ENCODE data around the gene ZDHHC14. TPM values are rescaled to one million over a fixed set of nuclear protein-coding genes. Genes with fewer than 3 reads are reported as not detected.

Gene ZDHHC14
- total RNA-seq, 1 experiment from 2014 or later: 1.7 TPM

DNA sequence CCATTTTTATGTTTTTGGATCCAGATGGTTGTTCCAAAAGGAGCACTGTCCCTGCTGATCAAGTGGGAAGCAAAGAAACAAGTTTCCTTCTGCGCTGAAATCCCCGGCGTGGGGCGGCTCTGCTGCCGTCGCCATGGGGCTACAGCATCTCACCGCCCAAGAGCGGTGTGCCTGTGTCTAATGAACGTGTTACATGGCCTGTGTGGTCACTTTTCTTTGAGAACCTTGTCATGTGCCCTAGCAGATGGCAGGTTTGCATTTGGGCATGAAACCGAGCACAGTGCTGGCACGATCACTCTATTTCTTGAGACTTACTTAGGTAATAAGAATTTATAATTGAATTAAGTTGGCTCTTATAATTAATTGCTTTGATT lies 51.9 kb downstream of the ZDHHC14 start:
- WGBS (ENCODE audit: extremely low coverage, insufficient read length, low lambda C conversion rate): no CpG with 5 or more reads among the region's 11 CpGs
- H2BK15ac ChIP-seq (ENCODE audit: low read depth, low read length): no peak overlapping the region
- H3K4me1 ChIP-seq (ENCODE audit: insufficient read depth, low read length): peaks cover 5% of the 10 kb centered on the region; the same call in 1 of the 2 replicates
- H4K8ac ChIP-seq (replicated peaks; ENCODE audit: insufficient read length, low read depth, low read length): no peak overlapping the region
- H3K27me3 ChIP-seq (ENCODE audit: insufficient read depth, low read length): no peaks in the 10 kb centered on the region
- H2AK5ac ChIP-seq (ENCODE audit: insufficient read length, low read length): no peak overlapping the region
- H3K14ac ChIP-seq (ENCODE audit: insufficient read depth, low read length): no peak overlapping the region
- H3T11ph ChIP-seq (ENCODE audit: low read length): no peak overlapping the region
- Mint-ChIP-seq H3K27ac (no peak overlapping the region), H3K27me3 (ENCODE audit: low read depth) (no peaks in the 10 kb centered on the region), H3K36me3 (ENCODE audit: insufficient read depth in 1 of 3, low read depth in 3 of 3) (no peaks in the 10 kb centered on the region), H3K4me1 (peaks cover 47 to 56% of the 10 kb centered on the region in 2 experiments), H3K4me3 (no peak overlapping the region), H3K9me3 (no peaks in the 10 kb centered on the region)
- no peak overlapping the region for H4K91ac ChIP-seq (ENCODE audit: insufficient read length, low read depth, low read length)
- H4K5ac ChIP-seq (ENCODE audit: insufficient read length, low read depth, low read length): no peak overlapping the region
- H2BK120ac ChIP-seq (ENCODE audit: low read depth, low read length, poor library complexity, severe bottlenecking): no peak overlapping the region
- H3K9ac ChIP-seq (ENCODE audit: extremely low read depth, insufficient read length, low read length): no peak overlapping the region
- no peak for DNase-seq
- no peak overlapping the region for H2BK12ac ChIP-seq (ENCODE audit: insufficient read length, low read depth, low read length)
- H3K79me2 ChIP-seq (ENCODE audit: insufficient read depth, low read length): no peaks in the 10 kb centered on the region
- H2BK20ac ChIP-seq (ENCODE audit: low read depth, low read length, poor library complexity, severe bottlenecking): no peak overlapping the region
- no peaks in the 10 kb centered on the region for H3K9me3 ChIP-seq (ENCODE audit: control insufficient read depth, low read depth, low read length)
- no peak overlapping the region for H3K23ac ChIP-seq (ENCODE audit: insufficient read length, low read depth, low read length)
- H3K4ac ChIP-seq (ENCODE audit: low read depth, low read length): no peak overlapping the region
- H3K4me2 ChIP-seq (ENCODE audit: insufficient read depth, insufficient read length, low read length): no peak overlapping the region
- no peaks in the 10 kb centered on the region for H3K23me2 ChIP-seq (ENCODE audit: insufficient read length, low read depth, low read length, poor library complexity, severe bottlenecking)
- no peak overlapping the region for H3K18ac ChIP-seq (ENCODE audit: insufficient read length, low read depth, low read length)
- TF ChIP-seq, protein P1, sequence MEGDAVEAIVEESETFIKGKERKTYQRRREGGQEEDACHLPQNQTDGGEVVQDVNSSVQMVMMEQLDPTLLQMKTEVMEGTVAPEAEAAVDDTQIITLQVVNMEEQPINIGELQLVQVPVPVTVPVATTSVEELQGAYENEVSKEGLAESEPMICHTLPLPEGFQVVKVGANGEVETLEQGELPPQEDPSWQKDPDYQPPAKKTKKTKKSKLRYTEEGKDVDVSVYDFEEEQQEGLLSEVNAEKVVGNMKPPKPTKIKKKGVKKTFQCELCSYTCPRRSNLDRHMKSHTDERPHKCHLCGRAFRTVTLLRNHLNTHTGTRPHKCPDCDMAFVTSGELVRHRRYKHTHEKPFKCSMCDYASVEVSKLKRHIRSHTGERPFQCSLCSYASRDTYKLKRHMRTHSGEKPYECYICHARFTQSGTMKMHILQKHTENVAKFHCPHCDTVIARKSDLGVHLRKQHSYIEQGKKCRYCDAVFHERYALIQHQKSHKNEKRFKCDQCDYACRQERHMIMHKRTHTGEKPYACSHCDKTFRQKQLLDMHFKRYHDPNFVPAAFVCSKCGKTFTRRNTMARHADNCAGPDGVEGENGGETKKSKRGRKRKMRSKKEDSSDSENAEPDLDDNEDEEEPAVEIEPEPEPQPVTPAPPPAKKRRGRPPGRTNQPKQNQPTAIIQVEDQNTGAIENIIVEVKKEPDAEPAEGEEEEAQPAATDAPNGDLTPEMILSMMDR (conservative IDR thresholded peaks at IDR 0.05): no peak
- H2AFZ ChIP-seq (ENCODE audit: low read length): no peak overlapping the region
- no peaks in the 10 kb centered on the region for H3K79me1 ChIP-seq (ENCODE audit: insufficient read depth, low read depth, low read length, poor library complexity, severe bottlenecking)
- H2BK5ac ChIP-seq (ENCODE audit: insufficient read length, low read length): no peak overlapping the region
- no peak overlapping the region for H3K27ac ChIP-seq (ENCODE audit: insufficient read length, low read depth, low read length)
- no peaks in the 10 kb centered on the region for H4K20me1 ChIP-seq (ENCODE audit: control insufficient read depth, insufficient read depth, insufficient read length)
- no peak overlapping the region for H3K56ac ChIP-seq (ENCODE audit: insufficient read length, low read depth, low read length)

Measured in H9 (cell line).